Measurements from ENCODE around the gene ATXN7L1.
A peak's percentile ranks its signal among the peaks of the same experiment; 100 is the strongest.
"Not testable (repeated sequence)": the region's sequence is repeated elsewhere in the genome, so short reads cannot be mapped to it uniquely, and the experiment has no call there.

Gene ATXN7L1

GRCh38 chr7:105863876-105864275, 12.5 kb downstream of the ATXN7L1 start:
- intact Hi-C loops (cut with DNase I): no loop called here

GRCh38 chr7:105862770-105863169, 13.6 kb downstream of the ATXN7L1 start:
- intact Hi-C loops (cut with DNase I): no loop called here

More at GRCh38 chr7:105863876-105864275, 12.5 kb downstream of the ATXN7L1 start:
- DNase-seq: no peak

DNA sequence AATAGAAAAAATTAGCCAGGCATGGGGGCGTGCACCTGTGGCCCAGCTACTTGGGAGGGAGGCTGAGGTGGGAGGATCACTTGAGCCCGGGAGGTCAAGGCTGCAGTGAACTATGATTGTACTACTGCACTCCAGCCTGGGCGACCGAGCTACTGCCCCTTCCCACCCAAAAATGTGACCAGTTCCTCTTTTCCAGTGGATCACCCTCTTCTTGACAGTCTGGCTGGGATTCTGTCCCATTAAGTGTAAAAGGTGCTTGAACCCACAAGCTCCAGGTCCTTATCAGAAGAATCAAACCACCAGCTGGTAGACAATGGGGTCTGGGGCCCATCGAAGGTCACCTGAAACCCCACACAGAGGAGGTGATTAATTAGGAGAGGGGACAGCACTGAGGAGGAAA, 14.1 kb downstream of the ATXN7L1 start:
- DNase-seq: no peak
- intact Hi-C loops (cut with DNase I): no loop called here

More at GRCh38 chr7:105862770-105863169, 13.6 kb downstream of the ATXN7L1 start:
- DNase-seq: no peak

DNA sequence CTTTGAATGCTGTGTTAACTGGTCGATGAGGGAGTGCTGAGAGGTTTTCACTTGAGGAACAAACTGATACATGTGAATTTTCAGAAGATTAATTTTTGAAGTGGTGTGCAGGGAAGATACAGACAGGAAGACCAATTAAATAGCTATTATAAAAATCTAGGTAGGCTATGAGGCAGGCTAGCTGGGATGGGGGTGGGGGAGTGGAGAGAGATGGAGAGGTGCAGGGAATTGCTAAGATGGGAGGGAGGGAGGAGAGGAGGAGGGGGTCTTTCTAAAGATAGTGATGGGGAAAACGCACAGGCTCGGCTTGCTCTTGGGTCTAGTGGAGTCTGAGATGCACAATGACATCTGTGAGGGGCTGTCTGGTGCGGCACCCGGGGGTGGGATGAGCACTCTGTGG, 15.2 kb downstream of the ATXN7L1 start:
- peak in 1 of 10 donors; percentile 68 for DNase-seq

GRCh38 chr7:105860793-105861192, 15.6 kb downstream of the ATXN7L1 start:
- intact Hi-C loops (cut with DNase I): no loop called here
- DNase-seq: no peak

More for the DNA sequence above, 15.2 kb downstream of the ATXN7L1 start:
- intact Hi-C loops (cut with DNase I): no loop called here

DNA sequence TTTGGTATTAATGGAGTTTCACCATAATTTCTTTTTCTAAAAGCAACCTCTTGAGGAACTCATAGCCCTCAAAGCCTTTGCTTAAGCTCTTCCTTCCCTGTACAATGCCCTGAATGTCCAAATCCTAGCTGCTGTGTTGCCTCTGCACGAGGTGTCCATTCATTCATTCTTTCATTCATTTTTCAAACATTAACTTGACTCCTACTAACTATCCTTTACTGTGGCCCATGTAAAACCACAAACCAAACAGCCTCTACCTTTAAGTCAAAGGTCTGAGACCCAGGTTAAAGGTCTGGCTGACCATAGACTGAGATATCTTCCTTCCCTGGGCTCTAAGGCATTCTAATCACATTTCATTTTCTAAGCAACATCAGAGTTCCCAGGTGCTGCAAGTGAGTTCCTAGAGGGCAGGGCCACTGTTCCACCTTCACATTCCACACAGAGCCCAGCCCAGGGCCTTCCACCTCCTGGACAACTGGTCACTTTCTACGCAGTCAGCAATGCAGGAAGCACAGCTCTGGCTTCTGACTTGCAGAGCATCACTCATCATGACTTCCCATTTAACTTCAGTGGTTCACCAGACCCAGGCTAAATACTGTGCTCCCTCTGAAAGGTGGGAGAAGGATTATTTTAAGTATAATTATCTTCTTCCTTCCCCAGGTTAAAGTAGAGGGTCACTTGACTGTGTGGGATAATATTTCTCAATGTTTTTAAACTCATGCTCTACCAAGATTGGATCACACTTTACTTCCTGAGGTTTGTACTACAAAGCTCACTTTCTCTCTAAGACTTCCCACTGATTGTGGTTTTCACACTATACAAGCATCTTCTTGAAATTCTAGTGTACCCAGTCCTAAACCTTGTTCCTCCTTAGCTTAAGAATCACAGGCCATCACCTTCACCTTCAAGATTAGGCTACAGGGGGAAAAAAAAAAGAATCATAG, 19.1 kb downstream of the ATXN7L1 start:
- DNase-seq: no peak
- intact Hi-C loops (cut with DNase I): no loop called here

DNA sequence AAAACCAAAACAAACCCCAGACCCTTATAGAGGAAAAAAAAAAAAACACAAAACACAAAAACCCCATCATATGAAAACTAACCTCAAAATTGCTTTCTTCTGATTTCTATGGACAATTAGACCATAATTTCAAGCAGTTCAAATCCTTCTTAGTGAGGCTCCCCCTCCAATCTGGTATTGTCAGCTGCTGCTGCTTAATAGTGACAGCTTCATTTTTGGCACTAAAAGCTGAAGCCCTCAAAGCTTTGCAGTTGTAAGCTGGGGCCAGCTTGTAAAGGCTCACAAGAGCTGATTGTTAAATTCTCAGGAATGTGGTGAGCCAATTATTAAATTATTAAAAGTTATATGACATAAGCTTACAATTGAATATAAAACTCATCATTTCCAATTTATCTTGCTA, 21.9 kb downstream of the ATXN7L1 start:
- no peak for DNase-seq
- intact Hi-C loops (cut with DNase I): no loop called here

DNA sequence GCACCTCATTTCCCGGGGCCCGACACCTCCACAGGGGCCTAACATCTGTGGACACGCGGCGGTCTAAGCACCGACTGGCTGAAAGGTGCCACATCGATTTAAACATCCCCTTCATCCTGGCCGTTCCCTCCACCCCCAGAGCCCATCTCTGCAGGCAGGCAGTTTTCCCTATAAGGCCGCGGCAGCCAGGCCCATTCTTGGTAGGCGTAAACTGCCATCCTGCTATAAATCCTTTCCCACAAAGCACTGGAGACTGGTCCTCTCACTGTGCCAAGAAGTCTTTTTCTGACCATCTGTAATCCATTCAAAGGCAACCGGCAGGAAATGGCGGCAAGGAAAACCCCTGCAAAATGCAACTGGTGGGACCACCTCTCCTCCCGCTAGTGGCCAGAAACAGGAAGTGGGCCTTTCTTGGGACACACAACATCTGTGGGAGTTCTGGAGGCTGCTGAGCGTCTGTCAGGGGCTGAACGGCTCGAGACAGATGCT, 22.4 kb downstream of the ATXN7L1 start:
- intact Hi-C loops (cut with DNase I): no loop called here
- DNase-seq: peak in 3 of 10 donors; percentile 60 to 87 (median 71)

GRCh38 chr7:105851064-105851463, 25.3 kb downstream of the ATXN7L1 start:
- DNase-seq: no peak

GRCh38 chr7:105849122-105849855, 27.1 kb downstream of the ATXN7L1 start:
- intact Hi-C loops (cut with DNase I): no loop called here
- no peak for DNase-seq

More at GRCh38 chr7:105851064-105851463, 25.3 kb downstream of the ATXN7L1 start:
- intact Hi-C loops (cut with DNase I): no loop called here

- DNase-seq: no peak
- intact Hi-C loops (cut with DNase I): no loop called here
These were observed 30.0 kb downstream of the ATXN7L1 start for GRCh38 chr7:105846404-105846803.

DNA sequence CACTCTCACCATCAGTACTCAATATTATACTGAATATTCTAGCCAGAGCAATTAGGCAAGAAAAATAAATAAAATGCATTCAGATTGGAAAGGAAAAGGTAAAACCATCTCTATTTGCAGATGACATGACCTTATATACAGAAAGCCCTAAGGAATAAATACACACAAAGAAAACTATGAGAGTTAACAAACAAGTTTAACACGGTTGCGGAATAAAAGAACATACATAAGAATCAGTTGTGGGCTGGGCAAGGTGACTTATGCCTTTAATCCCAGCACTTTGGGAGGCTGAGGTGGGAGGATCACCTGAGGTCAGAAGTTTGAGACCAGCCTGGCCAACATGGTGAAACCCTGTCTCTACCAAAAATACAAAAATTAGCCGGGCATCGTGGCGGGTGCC, 31.7 kb downstream of the ATXN7L1 start:
- DNase-seq; intact Hi-C loops (cut with DNase I): not testable (repeated sequence)

DNA sequence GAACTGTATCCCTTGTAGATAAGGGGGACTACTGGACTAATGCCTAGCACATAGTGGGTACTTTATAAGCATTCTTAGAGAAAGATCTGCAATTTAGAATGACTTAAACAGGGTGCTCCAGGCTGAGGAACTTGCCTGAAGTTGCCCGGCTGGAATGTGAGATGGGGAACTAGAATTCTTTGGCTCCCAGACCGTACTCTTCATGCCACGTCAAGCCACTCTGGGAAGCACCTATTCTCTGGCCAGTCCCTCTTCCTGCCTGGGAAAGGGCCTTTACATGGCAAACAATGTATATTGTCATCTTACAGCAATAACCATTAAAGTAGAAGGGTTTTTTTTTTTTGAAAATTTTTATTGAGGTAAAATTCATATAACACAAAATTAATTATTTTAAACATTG, 34.5 kb downstream of the ATXN7L1 start:
- intact Hi-C loops (cut with DNase I): no loop called here
- no peak for DNase-seq

GRCh38 chr7:105840981-105841749, 35.2 kb downstream of the ATXN7L1 start:
- DNase-seq: no peak
- intact Hi-C loops (cut with DNase I): no loop called here

DNA sequence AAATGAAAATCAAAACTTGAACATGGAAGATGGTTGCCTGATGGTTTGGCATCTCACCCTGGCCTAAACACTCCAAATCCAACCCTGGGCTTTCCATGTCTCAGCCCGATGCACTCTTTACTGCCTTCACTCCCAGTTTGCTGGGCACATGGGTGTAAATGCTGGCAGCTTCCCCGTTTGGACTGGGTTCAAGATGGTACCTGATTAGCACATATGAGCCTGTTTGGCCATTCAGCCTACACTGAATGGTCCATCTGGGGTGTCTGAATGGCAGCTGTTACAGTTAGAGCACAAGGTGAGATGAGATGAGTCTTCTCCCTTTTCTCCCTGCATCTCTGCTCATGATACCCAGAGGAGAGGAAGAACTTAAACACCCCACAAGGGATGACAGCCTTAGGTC, 37.1 kb downstream of the ATXN7L1 start:
- no peak for DNase-seq
- intact Hi-C loops (cut with DNase I): no loop called here

- intact Hi-C loops (cut with DNase I): no loop called here
- peak in 1 of 10 donors; percentile 82 for DNase-seq
These were observed 37.7 kb downstream of the ATXN7L1 start for GRCh38 chr7:105838627-105839231.

GRCh38 chr7:105837765-105838626, 38.4 kb downstream of the ATXN7L1 start:
- peak in 8 of 10 donors; percentile 14 to 88 (median 38) for DNase-seq
- intact Hi-C loops (cut with DNase I): no loop called here

GRCh38 chr7:105835441-105835840, 41.0 kb downstream of the ATXN7L1 start:
- DNase-seq: no peak
- intact Hi-C loops (cut with DNase I): no loop called here

All from posterior cingulate gyrus (tissue), 11 donors.